Peyer's patch (tissue), 4 donors: ENCODE results near the gene AGAP1.

ENCODE experiments used
- POLR2A ChIP-seq, 2 donors: fragments of 450-650 bp; IDR thresholded peaks; one replicate each; pipeline ENCODE4 v1.5.1; 2017; ENCODE audit warnings: antibody characterized with exemption in 2 of 2, mild to moderate bottlenecking in 2 of 2, moderate library complexity in 2 of 2
- TF ChIP-seq, protein P1 (sequence below), 6 experiments: fragments of 450-650 bp in 4 of 6; fragments of 200-600 bp in 2 of 6; sonication (generic) in 1 of 6; IDR thresholded peaks; one replicate each; pipeline ENCODE4 v1.5.1; 2017 to 2019; ENCODE audit warnings: antibody characterized with exemption in 6 of 6, mild to moderate bottlenecking in 3 of 6, moderate library complexity in 1 of 6

- no peak for TF ChIP-seq POLR2A (IDR thresholded peaks at IDR 0.05)
- TF ChIP-seq, protein P1, sequence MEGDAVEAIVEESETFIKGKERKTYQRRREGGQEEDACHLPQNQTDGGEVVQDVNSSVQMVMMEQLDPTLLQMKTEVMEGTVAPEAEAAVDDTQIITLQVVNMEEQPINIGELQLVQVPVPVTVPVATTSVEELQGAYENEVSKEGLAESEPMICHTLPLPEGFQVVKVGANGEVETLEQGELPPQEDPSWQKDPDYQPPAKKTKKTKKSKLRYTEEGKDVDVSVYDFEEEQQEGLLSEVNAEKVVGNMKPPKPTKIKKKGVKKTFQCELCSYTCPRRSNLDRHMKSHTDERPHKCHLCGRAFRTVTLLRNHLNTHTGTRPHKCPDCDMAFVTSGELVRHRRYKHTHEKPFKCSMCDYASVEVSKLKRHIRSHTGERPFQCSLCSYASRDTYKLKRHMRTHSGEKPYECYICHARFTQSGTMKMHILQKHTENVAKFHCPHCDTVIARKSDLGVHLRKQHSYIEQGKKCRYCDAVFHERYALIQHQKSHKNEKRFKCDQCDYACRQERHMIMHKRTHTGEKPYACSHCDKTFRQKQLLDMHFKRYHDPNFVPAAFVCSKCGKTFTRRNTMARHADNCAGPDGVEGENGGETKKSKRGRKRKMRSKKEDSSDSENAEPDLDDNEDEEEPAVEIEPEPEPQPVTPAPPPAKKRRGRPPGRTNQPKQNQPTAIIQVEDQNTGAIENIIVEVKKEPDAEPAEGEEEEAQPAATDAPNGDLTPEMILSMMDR (IDR thresholded peaks at IDR 0.05): no peak
These were observed 28.0 kb downstream of the AGAP1 start for GRCh38 chr2:235521844-235522243.
